B cell (primary cell): ENCODE data around the gene DCP1A. TPM values are rescaled to one million over a fixed set of nuclear protein-coding genes. Genes with fewer than 3 reads are reported as not detected.

Source experiments
- ATAC-seq: fragments of 200-7000 bp; cut with Tn5 transposase; one replicate; pipeline ENCODE4 v1.10.0; 2021; ENCODE audit warnings: low read depth, mild to moderate bottlenecking, moderate number of reproducible peaks, moderate library complexity
- CTCF ChIA-PET: fragments of 350-600 bp; sonication (Branson Sonifier 250); formaldehyde crosslinking; loops from one replicate; lab custom pipeline; 2021; ENCODE audit warnings: antibody characterized with exemption, inconsistent platforms; lab: Charles Lee
- POLR2A ChIA-PET: fragments of 350-600 bp; sonication (Branson Sonifier 250); formaldehyde crosslinking; loops from one replicate; lab custom pipeline; 2021; ENCODE audit warnings: antibody characterized with exemption; lab: Charles Lee
- DNase-seq: peaks from one replicate; pipeline ENCODE4 v3.0.0; 2013
- H2AFZ ChIP-seq: 2 replicates; pipeline ENCODE4 v1.6.1; 2012; ENCODE audit warnings: mild to moderate bottlenecking, low read depth, low read length; ENCODE audit not compliant: insufficient read depth, poor library complexity, severe bottlenecking
- H3K27ac ChIP-seq, 2 donors: 1 replicate in 1 of 2; 2 replicates in 1 of 2; pipeline ENCODE4 v1.5.1; 2012 to 2013; ENCODE audit warnings: low read length in 2 of 2, mild to moderate bottlenecking in 2 of 2, moderate library complexity in 1 of 2
- H3K27me3 ChIP-seq, 4 experiments: fragments of 200-600 bp in 1 of 4; sonication (generic) in 1 of 4; replicated peaks in 1 of 4; 1 replicate in 2 of 4; 2 replicates in 2 of 4; pipeline versions ENCODE4 v1.6.1 to v1.7.0; 2013 to 2016; ENCODE audit warnings: low read length in 3 of 4, mild to moderate bottlenecking in 2 of 4, mixed read lengths in 1 of 4, moderate library complexity in 1 of 4; ENCODE audit not compliant: insufficient read depth in 4 of 4, control insufficient read depth in 3 of 4; ENCODE audit errors: control extremely low read depth in 1 of 4
- H3K36me3 ChIP-seq, 2 experiments: replicated peaks in 1 of 2; 1 replicate in 1 of 2; 2 replicates in 1 of 2; pipeline versions ENCODE4 v1.6.1 to v1.7.1; 2013; ENCODE audit warnings: low read length in 1 of 2; ENCODE audit not compliant: insufficient read depth in 2 of 2, control insufficient read depth in 1 of 2; ENCODE audit errors: control extremely low read depth in 1 of 2, extremely low read depth in 1 of 2
- H3K4me1 ChIP-seq, 2 donors: fragments of 200-600 bp in 1 of 2; sonication (generic) in 1 of 2; 1 replicate in 1 of 2; 2 replicates in 1 of 2; pipeline versions ENCODE4 v1.5.1 to v1.6.1; 2013 to 2017; ENCODE audit warnings: low read length in 2 of 2; ENCODE audit not compliant: control insufficient read depth in 2 of 2, insufficient read depth in 2 of 2
- H3K4me2 ChIP-seq: replicated peaks from 2 replicates; pipeline ENCODE3; 2012; ENCODE audit warnings: mild to moderate bottlenecking, low read depth, low read length; ENCODE audit not compliant: poor library complexity, severe bottlenecking
- H3K4me3 ChIP-seq, 5 experiments: fragments of 200-600 bp in 1 of 5; sonication (generic) in 1 of 5; 1 replicate in 3 of 5; 2 replicates in 2 of 5; pipeline versions ENCODE4 v1.5.1 to v1.7.0; 2011 to 2016; ENCODE audit warnings: low read length in 4 of 5, mild to moderate bottlenecking in 4 of 5, low read depth in 2 of 5, control low read depth in 1 of 5, moderate library complexity in 1 of 5; ENCODE audit not compliant: insufficient read depth in 1 of 5; ENCODE audit errors: control extremely low read depth in 1 of 5, extremely low read depth in 1 of 5
- H3K79me2 ChIP-seq: fragments of 200-600 bp; sonication (generic); one replicate; pipeline ENCODE4 v1.6.0; 2016; ENCODE audit warnings: low read length; ENCODE audit not compliant: control insufficient read depth, insufficient read depth
- H3K9ac ChIP-seq: fragments of 200-600 bp; sonication (generic); 2 replicates; pipeline ENCODE4 v1.6.1; 2017; ENCODE audit warnings: mild to moderate bottlenecking, low read length, moderate library complexity
- H3K9me3 ChIP-seq, 3 donors: one replicate each; pipeline versions ENCODE4 v1.6.1 to v1.7.1; 2013; ENCODE audit warnings: low read length in 2 of 3; ENCODE audit not compliant: control insufficient read depth in 2 of 3, insufficient read depth in 1 of 3; ENCODE audit errors: control extremely low read depth in 1 of 3
- H4K20me1 ChIP-seq: 2 replicates; pipeline ENCODE4 v1.6.0; 2012; ENCODE audit warnings: mild to moderate bottlenecking, low read length; ENCODE audit not compliant: insufficient read depth, control insufficient read depth, poor library complexity, severe bottlenecking
- H3K27ac Mint-ChIP-seq: one replicate; pipeline ENCODE4 v1.8.0; 2021; ENCODE audit warnings: mixed read lengths
- H3K27me3 Mint-ChIP-seq: one replicate; pipeline ENCODE4 v1.8.0; 2021; ENCODE audit warnings: mixed read lengths
- H3K4me1 Mint-ChIP-seq: one replicate; pipeline ENCODE4 v1.8.0; 2021; ENCODE audit warnings: mixed read lengths
- H3K4me3 Mint-ChIP-seq: one replicate; pipeline ENCODE4 v1.8.0; 2021; ENCODE audit warnings: mixed read lengths
- H3K9me3 Mint-ChIP-seq: one replicate; pipeline ENCODE4 v1.8.0; 2022; ENCODE audit warnings: mixed read lengths; ENCODE audit not compliant: insufficient read depth
- CTCF ChIP-seq: fragments of 200-600 bp; IDR thresholded peaks from one replicate; pipeline ENCODE4 v1.8.0; 2022; ENCODE audit warnings: antibody characterized with exemption, mild to moderate bottlenecking
- EZH2 ChIP-seq: IDR thresholded peaks from 2 replicates; pipeline ENCODE4 v1.6.1; 2012; ENCODE audit warnings: borderline replicate concordance, low read depth, mild to moderate bottlenecking, moderate library complexity, low read length; ENCODE audit not compliant: insufficient read depth, poor library complexity, severe bottlenecking
- WGBS: methylation state at CpG from one replicate; pipeline ENCODE4 v1.1.5; 2013; ENCODE audit warnings: missing lambda C conversion rate; ENCODE audit not compliant: insufficient coverage; 5-methylcytosine and 5-hydroxymethylcytosine counted together
- intact Hi-C: fragments of 100-400 bp; cut with micrococcal nuclease; formaldehyde crosslinking; loops from one replicate; pipeline ENCODE4 v1.10.0; 2022
- polyA plus RNA-seq: library from polyadenylated mRNA; depleted of rRNA; stranded (reverse); fragments of >200 nt; gene quantifications from 2 replicates; pipeline ENCODE4 v1.2.3, GENCODE V29; 2012
- total RNA-seq, 2 donors: library from RNA; stranded (reverse); fragments of 120-200 nt in 1 of 2; gene quantifications; 1 replicate in 1 of 2; 2 replicates in 1 of 2; pipeline versions ENCODE4 v1.2.3 to v1.2.4, GENCODE V29; 2013 to 2022

DCP1A gene
- total and polyA plus RNA-seq, 2 donors (not counting 1 experiment from before 2014, with no cell fraction given) = 16.6 to 44.6 TPM

- Histone ChIP-seq H3K9me3 (no peaks in the 10 kb centered on the region), H3K9ac (no peak overlapping the region), H2AFZ (no peak overlapping the region), H3K4me1 (peaks cover 6 to 15% of the 10 kb centered on the region in 2 donors), H3K4me2 (no peak overlapping the region), H3K27me3 (no peaks in the 10 kb centered on the region), H4K20me1 (peaks cover 36% of the 10 kb centered on the region), H3K36me3 (peaks cover 9 to 64% of the 10 kb centered on the region in 2 experiments), H3K79me2 (peaks cover 78% of the 10 kb centered on the region), H3K4me3 (no peak overlapping the region), H3K27ac (no peak overlapping the region)
- H3K27me3 Mint-ChIP-seq = no peaks in the 10 kb centered on the region
- CTCF ChIA-PET = no interaction called here
- intact Hi-C loops = no loop called here
- POLR2A ChIA-PET = no interaction called here
- WGBS = 69% methylated on average over 3 of the region's 3 CpGs
- ATAC-seq (no peak), DNase-seq (no peak)
- TF ChIP-seq CTCF = no peak
- no peak for TF ChIP-seq EZH2
- H3K4me1 Mint-ChIP-seq = peaks cover 17% of the 10 kb centered on the region
- no peak overlapping the region for H3K27ac Mint-ChIP-seq
- no peak overlapping the region for H3K4me3 Mint-ChIP-seq
- no peaks in the 10 kb centered on the region for H3K9me3 Mint-ChIP-seq
Observed at GRCh38 chr3:53342353-53342752, 5.0 kb downstream of the DCP1A start.

- Histone ChIP-seq H3K9ac (no peak overlapping the region), H3K27ac (no peak overlapping the region), H3K36me3 (peaks cover 7 to 64% of the 10 kb centered on the region in 2 experiments), H3K4me2 (no peak overlapping the region), H3K79me2 (peaks cover 63% of the 10 kb centered on the region), H3K27me3 (no peaks in the 10 kb centered on the region), H3K4me1 (no peaks in the 10 kb centered on the region), H3K9me3 (no peaks in the 10 kb centered on the region), H3K4me3 (no peak overlapping the region), H4K20me1 (peaks cover 39% of the 10 kb centered on the region), H2AFZ (no peak overlapping the region)
- Mint-ChIP-seq H3K4me1 (peaks cover 1% of the 10 kb centered on the region), H3K27ac (no peak overlapping the region), H3K4me3 (no peak overlapping the region), H3K9me3 (no peaks in the 10 kb centered on the region), H3K27me3 (no peaks in the 10 kb centered on the region)
- intact Hi-C loops = no loop called here
- DNase-seq = no peak
- WGBS = 100% methylated on average over 1 of the region's 2 CpGs
- POLR2A ChIA-PET = interaction anchor here (0.6 kb wide), 1 partner anchor 70 kb away, joined by 12 read pairs; no protein-coding TSS in a partner anchor
- TF ChIP-seq CTCF (no peak), EZH2 (no peak)
- no peak for ATAC-seq
- CTCF ChIA-PET = no interaction called here
Observed at GRCh38 chr3:53337167-53337940, 10.0 kb downstream of the DCP1A start.
